Choroid plexus epithelial cell (primary cell): ENCODE results near the gene HMGXB3.

Experiments
- DNase-seq: peaks from one replicate; pipeline ENCODE4 v3.0.0-alpha.2; 2010; ENCODE audit warnings: low read depth
- H3K4me3 ChIP-seq: 2 replicates; pipeline ENCODE4 v1.5.1; 2011; ENCODE audit warnings: low read depth, mild to moderate bottlenecking, control low read depth, low read length, moderate library complexity
- TF ChIP-seq, protein P1 (sequence below): conservative IDR thresholded peaks from 2 replicates; pipeline ENCODE4 v1.5.1; 2011; ENCODE audit warnings: low read depth, mild to moderate bottlenecking, control low read depth, inconsistent platforms, low read length, moderate library complexity

Gene HMGXB3

DNA sequence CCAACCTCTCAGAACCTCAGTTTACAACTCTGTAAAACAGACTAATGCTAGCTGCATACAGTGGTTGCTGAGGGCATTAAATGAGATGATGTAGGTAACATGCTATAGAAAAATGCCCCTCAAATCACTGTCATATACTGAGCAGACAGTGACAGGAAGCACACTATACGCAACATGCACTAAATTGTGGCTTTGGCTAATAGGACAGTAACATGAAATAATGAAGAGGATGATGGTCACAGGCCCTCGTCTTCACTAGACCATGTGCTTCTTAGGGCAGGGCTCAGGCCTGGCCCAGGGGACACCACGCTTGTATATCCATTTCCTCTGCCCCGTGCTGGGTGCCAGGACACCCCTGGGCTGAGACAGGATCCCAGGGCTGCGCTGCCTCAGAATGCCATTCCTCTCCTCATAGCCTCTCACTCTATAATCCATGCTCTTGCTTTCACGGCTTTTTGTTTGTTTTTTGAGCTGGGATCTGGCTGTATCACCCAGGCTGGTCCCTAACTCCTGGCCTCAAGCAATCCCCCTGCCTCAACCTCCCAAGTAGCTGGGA is 66.9 kb downstream of the HMGXB3 start:
- TF ChIP-seq, protein P1, sequence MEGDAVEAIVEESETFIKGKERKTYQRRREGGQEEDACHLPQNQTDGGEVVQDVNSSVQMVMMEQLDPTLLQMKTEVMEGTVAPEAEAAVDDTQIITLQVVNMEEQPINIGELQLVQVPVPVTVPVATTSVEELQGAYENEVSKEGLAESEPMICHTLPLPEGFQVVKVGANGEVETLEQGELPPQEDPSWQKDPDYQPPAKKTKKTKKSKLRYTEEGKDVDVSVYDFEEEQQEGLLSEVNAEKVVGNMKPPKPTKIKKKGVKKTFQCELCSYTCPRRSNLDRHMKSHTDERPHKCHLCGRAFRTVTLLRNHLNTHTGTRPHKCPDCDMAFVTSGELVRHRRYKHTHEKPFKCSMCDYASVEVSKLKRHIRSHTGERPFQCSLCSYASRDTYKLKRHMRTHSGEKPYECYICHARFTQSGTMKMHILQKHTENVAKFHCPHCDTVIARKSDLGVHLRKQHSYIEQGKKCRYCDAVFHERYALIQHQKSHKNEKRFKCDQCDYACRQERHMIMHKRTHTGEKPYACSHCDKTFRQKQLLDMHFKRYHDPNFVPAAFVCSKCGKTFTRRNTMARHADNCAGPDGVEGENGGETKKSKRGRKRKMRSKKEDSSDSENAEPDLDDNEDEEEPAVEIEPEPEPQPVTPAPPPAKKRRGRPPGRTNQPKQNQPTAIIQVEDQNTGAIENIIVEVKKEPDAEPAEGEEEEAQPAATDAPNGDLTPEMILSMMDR, result no peak
- no peak overlapping the region for H3K4me3 ChIP-seq
- DNase-seq, result no peak

DNA sequence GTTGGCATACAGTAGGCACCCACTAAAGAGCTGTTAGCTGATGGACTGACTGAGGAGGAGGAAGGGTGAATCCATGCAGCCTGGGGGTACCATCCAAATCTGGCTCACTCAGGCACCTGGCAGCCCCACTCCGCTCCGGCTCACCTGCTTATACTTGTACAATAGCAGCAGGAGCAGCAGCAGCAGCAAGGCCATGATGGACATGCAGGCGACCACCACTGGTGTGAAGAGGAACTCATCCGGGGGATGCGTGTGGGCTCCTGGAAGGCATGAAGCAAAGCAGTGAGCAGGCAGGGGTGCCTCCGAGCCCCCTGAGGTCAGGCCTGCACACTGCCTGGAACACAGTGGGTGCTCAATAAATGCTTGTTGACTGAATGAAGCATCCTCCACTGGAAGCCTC is 67.5 kb downstream of the HMGXB3 start:
- H3K4me3 ChIP-seq, result no peak overlapping the region
- DNase-seq, result no peak

DNA sequence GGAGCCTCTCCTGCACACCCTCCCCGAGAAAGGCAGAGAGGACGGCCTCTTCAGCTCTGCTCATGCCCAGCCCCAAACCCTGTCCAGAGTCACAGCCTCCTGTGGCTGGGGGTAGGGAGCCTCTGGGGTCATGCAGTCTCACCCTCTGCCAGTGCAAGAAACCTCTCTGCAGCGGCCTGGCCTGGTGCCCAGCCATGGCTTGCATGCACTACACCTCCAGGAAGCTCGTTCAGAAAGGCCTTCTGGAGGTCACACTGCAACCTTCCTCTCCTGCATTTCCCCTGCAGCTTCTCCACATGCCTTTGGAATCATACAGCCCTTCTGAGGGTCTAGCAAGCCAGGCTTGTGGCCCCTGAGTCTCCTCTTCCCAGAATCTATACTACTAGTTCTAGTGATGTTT is 67.9 kb downstream of the HMGXB3 start:
- no peak overlapping the region for H3K4me3 ChIP-seq
- TF ChIP-seq, protein P1, result no peak
- no peak for DNase-seq

More for the DNA sequence above, 67.5 kb downstream of the HMGXB3 start:
- TF ChIP-seq, protein P1, result no peak

DNA sequence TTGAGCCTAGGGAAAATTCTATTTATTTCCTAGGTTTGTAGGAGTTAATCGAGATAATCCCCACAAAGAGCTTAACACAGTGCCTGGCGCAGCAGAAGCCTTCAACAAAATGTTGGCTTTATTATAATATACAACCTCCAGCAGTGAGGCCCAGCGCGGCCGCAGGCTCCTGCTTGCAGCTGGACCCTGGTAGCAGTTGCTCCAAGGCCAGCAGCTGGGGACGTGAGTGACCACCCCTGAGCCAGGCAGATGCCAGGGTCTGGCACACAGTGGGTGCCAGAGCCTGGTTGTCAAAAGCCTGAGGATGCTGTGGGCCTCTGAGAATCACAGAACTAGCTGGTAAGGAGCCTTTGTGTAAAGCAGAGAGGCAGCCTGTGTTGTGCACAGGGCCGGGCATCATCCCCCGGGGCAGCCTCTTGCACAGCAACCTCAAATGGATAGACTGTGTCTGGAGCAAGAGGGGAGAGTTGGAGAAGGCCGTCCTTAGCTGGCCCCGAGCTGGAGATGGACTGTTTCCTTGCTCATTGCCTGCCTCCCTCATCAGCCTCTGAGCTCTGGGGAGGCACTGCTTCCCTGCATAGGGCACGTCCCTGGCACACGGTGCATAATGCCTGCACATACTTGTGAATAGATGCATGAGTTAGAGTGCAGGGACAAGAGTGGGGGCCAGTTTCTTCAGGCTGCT is 68.6 kb downstream of the HMGXB3 start:
- TF ChIP-seq, protein P1, result no peak
- DNase-seq, result no peak
- H3K4me3 ChIP-seq, result no peak overlapping the region

DNA sequence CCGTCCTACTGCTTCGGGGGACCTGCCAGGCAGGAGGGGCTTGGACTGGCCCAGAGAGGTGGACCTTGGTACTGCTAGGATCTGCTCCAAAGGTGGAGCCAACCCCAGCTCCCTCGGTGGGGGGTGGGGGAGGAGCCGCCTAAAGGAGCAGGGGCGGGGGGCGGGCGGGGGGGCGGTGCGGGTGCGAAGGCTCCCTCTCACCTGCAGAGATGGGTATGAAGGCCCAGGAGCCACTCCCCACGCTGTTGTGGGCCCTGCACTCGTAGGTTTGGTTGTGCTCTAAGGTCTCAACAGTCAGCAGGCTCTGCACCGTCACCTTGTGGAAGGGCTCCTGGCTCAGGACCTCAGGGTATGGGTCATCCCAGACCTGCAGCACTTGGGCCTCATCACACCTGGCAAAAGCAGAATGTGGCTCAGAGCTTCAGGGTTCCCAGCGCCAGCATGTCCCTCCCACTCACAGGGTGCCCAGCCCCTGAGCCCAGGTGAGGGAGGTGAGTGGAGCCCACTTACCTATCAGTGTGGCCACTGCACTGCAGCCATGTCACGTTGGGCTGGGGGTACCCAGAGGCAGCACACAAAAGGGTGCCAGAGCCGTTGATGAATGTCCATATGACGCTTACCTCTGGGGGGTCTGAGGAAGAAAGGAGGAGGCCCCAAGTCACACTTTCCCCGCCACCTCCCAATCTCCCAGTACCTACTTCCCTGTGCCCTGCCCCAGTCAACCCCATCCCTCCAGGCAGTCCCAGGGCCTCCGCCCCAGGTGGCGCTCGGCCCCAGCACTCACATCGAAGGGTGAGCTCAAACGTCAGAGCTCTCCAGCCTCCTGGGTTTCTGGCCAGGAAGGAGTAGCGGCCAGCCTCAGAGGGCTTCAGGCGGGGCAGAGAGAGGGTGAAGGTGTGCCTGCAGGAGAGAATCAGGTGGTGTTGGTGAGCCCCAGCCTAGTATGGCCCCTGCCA is 69.4 kb downstream of the HMGXB3 start:
- no peak for DNase-seq
- TF ChIP-seq, protein P1, result no peak
- no peak overlapping the region for H3K4me3 ChIP-seq

DNA sequence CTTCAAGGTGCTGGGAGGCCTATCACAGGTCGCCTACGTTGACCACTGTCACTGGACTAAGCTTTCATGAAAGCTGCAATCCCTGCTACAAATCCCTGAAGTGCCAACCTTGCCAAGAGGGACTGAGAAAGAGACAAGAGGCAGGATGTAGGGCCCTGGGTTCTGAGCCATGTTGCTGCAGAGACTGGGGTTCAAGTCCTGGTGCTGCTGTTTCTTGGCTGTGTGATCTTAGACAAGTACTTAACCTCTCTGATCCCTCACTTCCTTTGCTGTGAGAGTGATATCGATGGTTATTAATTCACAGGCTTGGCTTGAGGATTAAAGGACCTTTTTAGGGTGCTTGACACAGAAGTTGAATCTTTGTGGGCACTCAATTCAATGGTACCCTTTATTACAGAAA is 70.3 kb downstream of the HMGXB3 start:
- TF ChIP-seq, protein P1, result no peak
- H3K4me3 ChIP-seq, result no peak overlapping the region
- DNase-seq, result no peak
